ENCODE measurements around the gene DBNDD2. TPM values are rescaled to one million over a fixed set of nuclear protein-coding genes. Genes with fewer than 3 reads are reported as not detected.

Gene DBNDD2
- total and polyA plus RNA-seq, 7 donors: 99.7 to 174 (median 111) TPM

DNA sequence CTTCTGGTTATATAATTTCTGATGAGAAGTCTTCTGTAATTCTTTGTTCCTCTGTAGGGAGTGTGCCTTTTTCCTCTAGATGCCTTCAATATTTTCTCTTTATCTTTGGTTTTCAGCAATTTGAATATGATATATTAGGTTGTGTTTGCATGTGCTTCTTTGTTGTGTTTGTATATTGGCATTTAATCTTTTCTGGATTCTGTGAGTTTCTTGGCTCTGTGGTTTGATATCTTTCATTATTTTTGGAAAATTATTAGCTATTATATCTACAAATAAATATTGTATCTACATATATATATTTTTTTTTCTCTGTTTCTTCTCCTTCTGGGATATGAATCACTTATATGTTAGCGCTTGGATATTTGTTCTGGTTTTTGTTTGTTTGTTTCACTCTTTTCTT, 9.1 kb upstream of the DBNDD2 start:
- intact Hi-C loops (cut with DNase I): no loop called here
- 93 to 98% methylated on average over 1 of the region's 1 CpG for WGBS, 2 donors
- TF ChIP-seq POLR2A (IDR thresholded peaks at IDR 0.05) (no peak), EP300 (IDR thresholded peaks at IDR 0.05) (no peak), POLR2AphosphoS5 (IDR thresholded peaks at IDR 0.05) (no peak), CTCF (IDR thresholded peaks at IDR 0.05) (no peak)
- Histone ChIP-seq H3K9me3 (peaks cover 0 to 5% (median 0%) of the 10 kb centered on the region in 4 donors), H3K36me3 (no peaks in the 10 kb centered on the region), H3K27ac (no peak overlapping the region), H3K27me3 (no peaks in the 10 kb centered on the region), H3K4me1 (no peaks in the 10 kb centered on the region), H3K4me3 (no peak overlapping the region)
- no peak for DNase-seq

DNA sequence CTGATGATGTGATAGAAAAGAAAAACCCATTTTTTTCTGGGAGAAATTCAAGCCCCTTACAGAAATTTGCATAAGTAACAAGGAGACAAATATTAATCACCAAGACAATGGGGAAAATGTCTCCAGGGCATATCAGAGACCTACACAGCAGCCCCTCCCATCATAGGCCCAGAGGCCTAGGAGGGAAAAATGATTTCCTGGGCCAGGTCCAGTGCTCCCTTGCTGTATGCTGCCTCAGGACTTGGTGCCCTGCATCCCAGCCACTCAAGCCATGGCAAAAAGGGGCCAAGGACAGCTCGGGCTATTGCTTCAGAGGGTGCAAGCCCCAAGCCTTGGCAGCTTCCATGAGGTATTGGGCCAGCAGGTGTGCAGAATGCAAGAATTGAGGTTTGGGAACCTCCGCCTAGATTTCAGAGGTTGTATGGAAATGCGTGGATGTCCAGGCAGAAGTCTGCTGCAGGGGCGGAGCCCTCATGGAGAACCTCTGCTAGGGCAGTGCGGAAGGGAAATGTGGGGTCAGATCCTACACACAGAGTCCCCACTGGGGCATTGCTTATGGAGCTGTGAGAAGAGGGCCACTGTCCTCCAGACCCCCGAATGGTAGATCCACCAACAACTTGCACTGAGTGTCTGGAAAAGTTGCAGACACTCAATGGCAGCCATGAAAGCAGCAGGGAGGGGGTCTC, 7.6 kb upstream of the DBNDD2 start:
- no peaks in the 10 kb centered on the region for H3K27me3 ChIP-seq
- TF ChIP-seq EP300 (IDR thresholded peaks at IDR 0.05) (no peak), POLR2AphosphoS5 (IDR thresholded peaks at IDR 0.05) (no peak), CTCF (IDR thresholded peaks at IDR 0.05) (no peak)
- DNase-seq: no peak
- WGBS, 2 donors: 97 to 98% methylated on average over 6 of the region's 6 CpGs
- peaks cover 0 to 5% (median 0%) of the 10 kb centered on the region in 4 donors for H3K9me3 ChIP-seq
- peaks cover 0 to 2% (median 0%) of the 10 kb centered on the region in 4 donors for H3K4me1 ChIP-seq
- no peaks in the 10 kb centered on the region for H3K36me3 ChIP-seq
- intact Hi-C loops (cut with DNase I): loop anchor here (10.0 kb wide), 1 partner anchor 436 kb away; the partner anchor contains the start of genes STK4 and TOMM34
- H3K27ac ChIP-seq: no peak overlapping the region
- H3K4me3 ChIP-seq: no peak overlapping the region

DNA sequence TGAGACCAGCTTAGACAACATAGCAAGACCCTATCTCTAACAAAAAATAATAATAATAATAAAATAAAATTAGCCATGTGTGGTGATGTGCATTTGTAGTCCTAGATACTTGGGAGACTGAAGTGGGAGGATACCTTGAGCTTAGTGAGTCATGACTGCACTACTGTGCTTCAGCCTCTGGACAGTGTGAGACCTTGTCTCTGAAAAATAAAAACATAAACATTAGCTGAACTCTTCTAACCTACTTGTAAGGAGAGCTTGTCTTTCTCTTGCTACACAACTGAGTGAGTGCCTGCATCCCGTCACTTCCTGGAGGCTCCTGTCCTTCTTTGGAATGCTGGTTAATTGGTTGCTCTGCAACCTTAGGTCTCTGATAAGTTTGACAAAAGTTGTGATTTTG, 5.1 kb upstream of the DBNDD2 start:
- Histone ChIP-seq H3K27me3 (no peaks in the 10 kb centered on the region), H3K9me3 (peaks cover 0 to 5% (median 0%) of the 10 kb centered on the region in 4 donors), H3K4me1 (peaks cover 0 to 14% (median 6%) of the 10 kb centered on the region in 4 donors), H3K36me3 (no peaks in the 10 kb centered on the region), H3K27ac (no peak overlapping the region), H3K4me3 (no peak overlapping the region)
- TF ChIP-seq EP300 (IDR thresholded peaks at IDR 0.05) (no peak), POLR2A (IDR thresholded peaks at IDR 0.05) (no peak), CTCF (IDR thresholded peaks at IDR 0.05) (no peak), POLR2AphosphoS5 (IDR thresholded peaks at IDR 0.05) (no peak)
- intact Hi-C loops (cut with DNase I): loop anchor here (10.0 kb wide), 1 partner anchor 438 kb away; the partner anchor contains the start of genes STK4 and TOMM34
- 98 to 99% methylated on average over 1 of the region's 1 CpG for WGBS, 2 donors
- DNase-seq: no peak

DNA sequence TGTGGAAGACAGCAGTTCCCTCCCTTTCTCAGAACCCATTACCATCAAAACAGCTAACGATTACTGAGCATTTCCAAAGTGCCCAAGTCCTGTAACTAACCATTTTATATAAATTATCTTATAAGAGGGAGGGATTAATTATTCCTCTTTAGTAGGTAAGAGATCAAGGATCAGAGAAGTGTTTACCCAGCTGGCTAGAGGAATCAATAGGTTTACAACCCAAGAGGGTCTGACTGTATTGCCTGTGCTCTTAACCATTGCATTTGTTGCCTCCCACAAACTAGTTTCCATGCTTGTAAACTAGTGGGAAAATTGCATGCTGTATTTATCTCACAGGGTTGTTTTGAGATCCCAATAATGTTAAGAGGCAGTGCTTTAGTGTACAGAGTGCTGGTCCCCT, 3.7 kb upstream of the DBNDD2 start:
- peaks cover 0 to 27% (median 19%) of the 10 kb centered on the region in 4 donors for H3K4me1 ChIP-seq
- no peak overlapping the region for H3K4me3 ChIP-seq
- WGBS, 2 donors: 77 to 85% methylated on average over 1 of the region's 1 CpG
- no peak for TF ChIP-seq EP300 (IDR thresholded peaks at IDR 0.05)
- no peak for TF ChIP-seq POLR2A (IDR thresholded peaks at IDR 0.05)
- no peak for TF ChIP-seq CTCF (IDR thresholded peaks at IDR 0.05)
- TF ChIP-seq POLR2AphosphoS5 (IDR thresholded peaks at IDR 0.05): no peak
- peaks cover 0 to 12% (median 2%) of the 10 kb centered on the region in 4 donors for H3K36me3 ChIP-seq
- H3K27ac ChIP-seq: peak overlapping the region in 2 of 4 donors; percentile 97
- intact Hi-C loops (cut with DNase I): loop anchor here (10.0 kb wide), 1 partner anchor 440 kb away; the partner anchor contains the start of genes STK4 and TOMM34
- H3K9me3 ChIP-seq: peaks cover 0 to 5% (median 0%) of the 10 kb centered on the region in 4 donors
- no peaks in the 10 kb centered on the region for H3K27me3 ChIP-seq
- no peak for DNase-seq
